ENCODE data around the gene SUCNR1. TPM values are rescaled to one million over a fixed set of nuclear protein-coding genes. Genes with fewer than 3 reads are reported as not detected.

Gene SUCNR1
- total RNA-seq, 1 experiment from 2014 or later, result 0.41 TPM

GRCh38 chr3:151859233-151859673 lies 14.2 kb upstream of the SUCNR1 start:
- ChIA-PET CTCF (no interaction called here), POLR2A (ENCODE audit: low non-redundant PET) (no interaction called here)
- intact Hi-C loops (cut with micrococcal nuclease; ENCODE audit: unreplicated experiment), result no loop called here
- DNase-seq (ENCODE audit: low spot score), result no peak
- Histone ChIP-seq H3K4me3 (ENCODE audit: low read depth, low read length, poor library complexity, severe bottlenecking) (no peak overlapping the region), H3K27ac (ENCODE audit: low read depth, low read length, poor library complexity, severe bottlenecking) (no peak overlapping the region), H3K4me1 (ENCODE audit: insufficient read depth, low read length, poor library complexity, severe bottlenecking) (peaks cover 17% of the 10 kb centered on the region), H3K27me3 (replicated peaks; ENCODE audit: insufficient read depth, low read depth, low read length, poor library complexity) (no peaks in the 10 kb centered on the region), H3K36me3 (ENCODE audit: insufficient read depth, low read length, poor library complexity, severe bottlenecking) (no peaks in the 10 kb centered on the region), H3K9me3 (ENCODE audit: low read depth, low read length, poor library complexity, severe bottlenecking) (no peaks in the 10 kb centered on the region)
- BruUV-seq (replicated peaks), result no TSS peak
- TF ChIP-seq EZH2 (IDR thresholded peaks at IDR 0.05; ENCODE audit: borderline replicate concordance, low read depth, low read length, poor library complexity, severe bottlenecking) (no peak), CTCF (conservative IDR thresholded peaks at IDR 0.05; ENCODE audit: low read depth, low read length) (no peak)

GRCh38 chr3:151859905-151860304 lies 13.5 kb upstream of the SUCNR1 start:
- no TSS peak for BruUV-seq (replicated peaks)
- Histone ChIP-seq H3K27me3 (replicated peaks; ENCODE audit: insufficient read depth, low read depth, low read length, poor library complexity) (no peaks in the 10 kb centered on the region), H3K27ac (ENCODE audit: low read depth, low read length, poor library complexity, severe bottlenecking) (no peak overlapping the region), H3K4me1 (ENCODE audit: insufficient read depth, low read length, poor library complexity, severe bottlenecking) (peaks cover 23% of the 10 kb centered on the region), H3K9me3 (ENCODE audit: low read depth, low read length, poor library complexity, severe bottlenecking) (no peaks in the 10 kb centered on the region), H3K4me3 (ENCODE audit: low read depth, low read length, poor library complexity, severe bottlenecking) (no peak overlapping the region), H3K36me3 (ENCODE audit: insufficient read depth, low read length, poor library complexity, severe bottlenecking) (no peaks in the 10 kb centered on the region)
- ChIA-PET POLR2A (ENCODE audit: low non-redundant PET) (no interaction called here), CTCF (no interaction called here)
- intact Hi-C loops (cut with micrococcal nuclease; ENCODE audit: unreplicated experiment), result no loop called here
- no peak for TF ChIP-seq CTCF (conservative IDR thresholded peaks at IDR 0.05; ENCODE audit: low read depth, low read length)
- no peak for TF ChIP-seq EZH2 (IDR thresholded peaks at IDR 0.05; ENCODE audit: borderline replicate concordance, low read depth, low read length, poor library complexity, severe bottlenecking)
- no peak for DNase-seq (ENCODE audit: low spot score)

GRCh38 chr3:151863611-151864010 lies 9.8 kb upstream of the SUCNR1 start:
- intact Hi-C loops (cut with micrococcal nuclease; ENCODE audit: unreplicated experiment), result no loop called here
- H3K9me3 ChIP-seq (ENCODE audit: low read depth, low read length, poor library complexity, severe bottlenecking), result no peaks in the 10 kb centered on the region
- DNase-seq (ENCODE audit: low spot score), result no peak
- TF ChIP-seq CTCF (conservative IDR thresholded peaks at IDR 0.05; ENCODE audit: low read depth, low read length) (no peak), EZH2 (IDR thresholded peaks at IDR 0.05; ENCODE audit: borderline replicate concordance, low read depth, low read length, poor library complexity, severe bottlenecking) (no peak)
- no peaks in the 10 kb centered on the region for H3K36me3 ChIP-seq (ENCODE audit: insufficient read depth, low read length, poor library complexity, severe bottlenecking)
- H3K27ac ChIP-seq (ENCODE audit: low read depth, low read length, poor library complexity, severe bottlenecking), result peak overlapping the region; percentile 2
- no peaks in the 10 kb centered on the region for H3K27me3 ChIP-seq (replicated peaks; ENCODE audit: insufficient read depth, low read depth, low read length, poor library complexity)
- H3K4me3 ChIP-seq (ENCODE audit: low read depth, low read length, poor library complexity, severe bottlenecking), result no peak overlapping the region
- ChIA-PET CTCF (no interaction called here), POLR2A (ENCODE audit: low non-redundant PET) (no interaction called here)
- BruUV-seq (replicated peaks), result no TSS peak
- H3K4me1 ChIP-seq (ENCODE audit: insufficient read depth, low read length, poor library complexity, severe bottlenecking), result peaks cover 32% of the 10 kb centered on the region
